ENCODE measurements around the gene KCNA2.

Gene KCNA2

GRCh38 chr1:110588486-110588885 lies 17.7 kb downstream of the KCNA2 start:
- Mint-ChIP-seq H3K27ac (no peak overlapping the region), H3K4me3 (no peak overlapping the region), H3K36me3 (ENCODE audit: low read depth) (no peaks in the 10 kb centered on the region), H3K27me3 (ENCODE audit: low read depth) (peaks cover 38% of the 10 kb centered on the region), H3K4me1 (no peaks in the 10 kb centered on the region), H3K9me3 (no peaks in the 10 kb centered on the region)
- no peak for TF ChIP-seq CTCF (IDR thresholded peaks at IDR 0.05; ENCODE audit: unreplicated experiment in 3 of 3)

GRCh38 chr1:110587906-110588305 lies 18.3 kb downstream of the KCNA2 start:
- Mint-ChIP-seq H3K27ac (no peak overlapping the region), H3K36me3 (ENCODE audit: low read depth) (no peaks in the 10 kb centered on the region), H3K4me1 (no peaks in the 10 kb centered on the region), H3K4me3 (no peak overlapping the region), H3K27me3 (ENCODE audit: low read depth) (peaks cover 37% of the 10 kb centered on the region), H3K9me3 (no peaks in the 10 kb centered on the region)
- TF ChIP-seq CTCF (IDR thresholded peaks at IDR 0.05; ENCODE audit: unreplicated experiment in 3 of 3): no peak

GRCh38 chr1:110585481-110585880 lies 20.7 kb downstream of the KCNA2 start:
- Mint-ChIP-seq H3K27ac (no peak overlapping the region), H3K9me3 (no peaks in the 10 kb centered on the region), H3K27me3 (ENCODE audit: low read depth) (peaks cover 35% of the 10 kb centered on the region), H3K4me3 (no peak overlapping the region), H3K36me3 (ENCODE audit: low read depth) (no peaks in the 10 kb centered on the region), H3K4me1 (no peaks in the 10 kb centered on the region)
- TF ChIP-seq CTCF (IDR thresholded peaks at IDR 0.05; ENCODE audit: unreplicated experiment in 3 of 3): no peak

GRCh38 chr1:110584045-110584444 lies 22.1 kb downstream of the KCNA2 start:
- Mint-ChIP-seq H3K27ac (no peak overlapping the region), H3K4me3 (no peak overlapping the region), H3K4me1 (no peaks in the 10 kb centered on the region), H3K9me3 (no peaks in the 10 kb centered on the region), H3K36me3 (ENCODE audit: low read depth) (no peaks in the 10 kb centered on the region), H3K27me3 (ENCODE audit: low read depth) (peaks cover 39% of the 10 kb centered on the region)
- TF ChIP-seq CTCF (IDR thresholded peaks at IDR 0.05; ENCODE audit: unreplicated experiment in 3 of 3): no peak

GRCh38 chr1:110583505-110583904 lies 22.7 kb downstream of the KCNA2 start:
- Mint-ChIP-seq H3K9me3 (no peaks in the 10 kb centered on the region), H3K4me3 (no peak overlapping the region), H3K4me1 (no peaks in the 10 kb centered on the region), H3K36me3 (ENCODE audit: low read depth) (no peaks in the 10 kb centered on the region), H3K27ac (no peak overlapping the region), H3K27me3 (ENCODE audit: low read depth) (peaks cover 34% of the 10 kb centered on the region)
- TF ChIP-seq CTCF (IDR thresholded peaks at IDR 0.05; ENCODE audit: unreplicated experiment in 3 of 3): no peak

- no peak for TF ChIP-seq CTCF (IDR thresholded peaks at IDR 0.05; ENCODE audit: unreplicated experiment in 3 of 3)
- Mint-ChIP-seq H3K27ac (no peak overlapping the region), H3K27me3 (ENCODE audit: low read depth) (peaks cover 24% of the 10 kb centered on the region), H3K4me1 (no peaks in the 10 kb centered on the region), H3K4me3 (no peak overlapping the region), H3K36me3 (ENCODE audit: low read depth) (no peaks in the 10 kb centered on the region), H3K9me3 (no peaks in the 10 kb centered on the region)
Observed at GRCh38 chr1:110582378-110582777, 23.8 kb downstream of the KCNA2 start.
